GM19351 (cell line): Measurements from ENCODE around the gene DNAJB13.

ENCODE experiments used
- ATAC-seq: cut with Tn5 transposase; IDR thresholded peaks from one replicate; pipeline ENCODE4 v1.9.1; 2021; ENCODE audit warnings: mild to moderate bottlenecking, moderate library complexity; ENCODE audit not compliant: unreplicated experiment

The DNAJB13 gene

DNA sequence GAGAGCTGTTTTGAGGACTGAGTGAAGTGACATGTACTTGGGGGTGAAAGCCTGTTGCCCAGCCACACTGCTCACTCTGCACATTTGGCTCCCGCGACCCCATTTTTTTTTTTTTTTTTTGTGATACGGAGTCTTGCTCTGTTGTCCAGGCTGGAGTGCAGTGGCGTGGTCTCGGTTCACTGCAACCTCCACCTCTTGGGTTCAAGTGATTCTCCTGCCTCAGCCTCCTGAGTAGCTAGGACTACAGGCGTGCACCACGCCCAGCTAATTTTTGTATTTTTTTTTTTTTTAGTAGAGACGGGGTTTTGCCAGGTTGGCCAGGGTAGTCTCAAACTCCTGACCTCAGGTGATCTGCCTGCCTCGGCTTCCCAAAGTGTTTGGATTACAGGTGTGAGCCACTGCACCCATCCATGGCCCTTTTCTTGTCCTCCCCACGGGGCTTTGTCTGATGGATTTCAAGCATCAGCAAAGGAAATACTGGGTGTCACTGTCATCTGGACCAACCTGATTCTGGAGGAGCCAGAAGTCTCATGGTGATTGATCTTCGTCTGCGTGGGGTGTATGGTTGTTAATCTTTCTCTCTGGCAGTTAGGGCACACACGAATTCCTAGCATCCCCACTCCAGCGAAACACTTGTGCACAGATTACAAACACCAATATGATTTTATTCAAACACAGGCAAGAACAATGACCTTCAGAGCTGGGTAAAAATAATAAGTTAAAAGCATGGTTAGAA, 61.4 kb downstream of the DNAJB13 start:
- ATAC-seq, result no peak

DNA sequence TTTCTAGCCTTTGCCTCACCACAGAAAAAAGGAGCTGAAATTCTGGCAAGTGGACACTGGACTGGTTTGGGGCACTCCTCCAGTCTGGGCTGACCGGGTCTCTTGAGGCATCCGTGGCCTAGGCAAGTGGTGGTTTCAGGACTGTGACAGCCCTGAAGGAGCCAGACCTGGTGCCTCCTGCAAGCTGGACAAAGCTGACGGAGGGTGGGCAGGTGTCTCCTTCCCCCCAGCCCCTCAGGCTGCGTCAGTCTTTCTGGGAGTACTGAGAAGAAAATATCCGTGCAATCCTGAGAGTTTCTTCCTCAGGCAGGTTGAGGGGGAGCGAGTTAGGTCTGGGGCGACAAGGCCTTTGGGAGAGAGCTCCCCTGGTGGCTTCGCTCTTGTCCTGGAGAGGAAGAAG, 62.3 kb downstream of the DNAJB13 start:
- ATAC-seq, result no peak

DNA sequence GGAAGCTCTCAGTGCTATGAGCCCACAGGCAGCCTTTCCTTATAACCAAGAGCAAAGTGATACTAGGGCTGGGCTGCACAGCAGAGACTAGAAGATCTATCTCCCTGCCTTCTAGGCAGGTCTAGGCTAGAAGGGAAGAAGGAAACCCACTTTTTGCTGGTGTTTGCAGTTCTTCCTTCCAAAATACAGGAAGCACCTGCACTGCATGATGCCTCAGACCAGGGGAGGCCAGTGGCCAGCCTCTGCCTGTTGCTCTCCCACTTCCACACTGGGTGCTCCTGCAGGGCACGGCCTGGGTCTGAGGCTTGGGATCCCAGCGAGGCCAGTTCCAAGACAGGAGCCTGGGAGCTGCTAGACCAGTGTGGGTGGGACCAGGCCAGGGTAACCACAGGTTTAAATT, 64.1 kb downstream of the DNAJB13 start:
- no peak for ATAC-seq

DNA sequence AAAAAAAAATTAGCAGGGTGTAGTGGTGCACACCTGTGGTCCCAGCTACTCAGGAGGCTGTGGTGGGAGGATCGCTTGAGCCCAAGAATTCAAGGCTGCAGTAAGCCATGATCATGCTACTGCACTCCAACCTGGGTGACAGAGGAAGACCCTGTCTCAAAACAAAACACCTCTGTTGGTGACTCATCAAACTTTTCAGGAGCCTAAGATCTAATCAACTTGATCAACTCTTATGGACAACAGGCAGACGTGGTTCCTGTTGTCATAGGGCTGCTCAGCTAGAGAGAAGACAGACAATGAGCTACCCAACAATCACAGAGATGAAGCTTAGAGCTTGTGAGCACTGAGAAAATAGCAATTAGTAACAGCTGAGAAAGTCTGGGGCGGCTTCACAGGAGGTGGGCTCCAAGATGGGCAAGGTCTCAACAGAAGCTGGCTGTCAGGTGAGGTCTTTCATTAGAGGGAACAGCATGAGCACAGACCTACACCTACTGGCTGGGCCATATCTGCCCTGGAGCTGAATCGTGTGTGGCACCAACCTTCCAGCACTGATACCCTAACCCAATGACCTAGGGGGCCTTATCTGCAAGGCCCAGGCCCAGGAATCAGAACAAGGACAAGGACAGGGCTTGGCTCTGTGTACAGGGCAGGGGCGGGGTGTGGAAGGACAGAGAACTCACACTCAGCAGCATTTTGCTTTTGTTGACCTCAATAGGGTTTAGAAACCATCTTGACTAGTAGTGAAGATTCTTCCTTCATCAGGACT, 65.3 kb downstream of the DNAJB13 start:
- ATAC-seq, result no peak

DNA sequence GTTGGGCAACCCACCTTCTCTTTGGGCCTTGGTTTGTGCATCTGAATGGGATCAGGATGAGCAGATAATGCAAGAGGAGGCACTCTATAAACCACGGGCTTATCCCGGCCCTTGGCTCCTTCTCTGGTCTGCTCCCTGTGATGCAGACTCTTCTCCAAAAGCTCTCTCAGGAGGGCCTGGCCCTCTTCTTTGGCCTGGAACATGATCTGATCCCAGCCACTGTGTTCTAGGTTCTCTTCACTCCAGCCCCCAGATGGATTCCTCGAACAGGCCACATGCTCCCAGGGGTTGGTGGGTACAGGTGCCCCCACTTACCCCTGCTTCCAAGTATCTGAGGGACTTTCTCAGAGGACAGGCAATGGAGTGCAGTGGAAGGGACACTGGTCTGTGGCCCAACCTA, 66.8 kb downstream of the DNAJB13 start:
- no peak for ATAC-seq

DNA sequence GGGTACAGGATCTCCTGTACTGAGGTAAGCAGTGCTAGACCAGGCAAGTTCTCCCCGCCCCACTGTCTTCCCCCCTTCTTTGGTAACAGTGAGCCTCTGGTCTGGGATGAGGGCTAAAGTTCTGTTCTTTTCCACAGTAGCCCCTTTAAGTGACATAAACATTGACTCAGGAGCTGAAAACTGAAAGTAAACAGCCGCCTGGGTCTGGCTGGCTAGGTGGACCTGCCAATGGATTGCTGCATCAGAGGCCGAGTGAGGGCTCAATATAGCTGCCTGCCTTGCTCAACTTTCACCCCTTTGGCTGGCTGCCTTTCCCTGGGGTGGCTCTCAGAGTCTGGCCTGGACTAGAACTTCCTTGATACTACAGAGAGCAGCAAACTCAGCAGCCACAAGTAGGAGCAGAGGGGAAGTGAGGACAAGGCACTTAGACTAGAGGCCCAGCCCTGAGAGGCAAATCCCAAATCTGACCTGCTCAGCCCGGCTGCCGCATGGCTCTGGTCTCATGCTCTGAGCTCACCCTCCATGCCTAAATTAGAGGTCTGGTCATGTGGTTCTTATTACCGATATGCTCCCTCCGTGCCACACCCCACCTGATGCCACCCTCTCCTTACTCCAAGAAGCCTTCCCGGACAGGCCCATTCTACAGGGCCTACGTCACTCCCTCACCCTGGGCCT, 67.6 kb downstream of the DNAJB13 start:
- ATAC-seq, result no peak

DNA sequence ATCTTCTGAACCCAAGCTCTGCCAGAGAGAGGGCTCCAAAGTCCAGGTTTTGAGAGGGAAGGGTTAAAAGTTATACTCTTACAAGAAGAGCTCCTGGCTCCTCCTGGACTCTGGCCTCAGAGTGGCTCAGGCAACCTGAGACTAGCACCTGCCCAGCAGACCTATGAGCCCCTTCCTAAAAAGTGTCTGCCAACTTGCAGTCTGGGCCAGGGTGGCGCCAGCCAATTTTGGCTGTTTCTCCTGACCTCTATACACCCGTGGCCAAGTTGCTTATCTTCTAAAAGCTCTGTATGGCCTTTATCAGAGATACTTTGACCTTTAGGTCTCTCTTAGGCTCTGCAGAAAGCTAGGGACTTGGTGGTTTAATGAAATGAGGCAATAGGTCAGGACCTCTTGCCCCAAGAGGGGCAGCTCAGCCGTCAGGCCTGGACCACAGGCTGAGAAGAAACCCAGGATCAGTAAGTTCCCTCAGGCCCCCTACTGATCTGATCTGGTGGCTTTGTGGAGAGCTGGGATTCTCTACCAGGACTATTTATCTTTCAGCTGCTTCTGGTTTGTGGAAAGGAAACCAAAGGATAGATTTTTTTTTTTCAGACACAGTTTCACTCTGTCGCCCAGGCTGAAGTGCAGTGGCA, 68.4 kb downstream of the DNAJB13 start:
- no peak for ATAC-seq

DNA sequence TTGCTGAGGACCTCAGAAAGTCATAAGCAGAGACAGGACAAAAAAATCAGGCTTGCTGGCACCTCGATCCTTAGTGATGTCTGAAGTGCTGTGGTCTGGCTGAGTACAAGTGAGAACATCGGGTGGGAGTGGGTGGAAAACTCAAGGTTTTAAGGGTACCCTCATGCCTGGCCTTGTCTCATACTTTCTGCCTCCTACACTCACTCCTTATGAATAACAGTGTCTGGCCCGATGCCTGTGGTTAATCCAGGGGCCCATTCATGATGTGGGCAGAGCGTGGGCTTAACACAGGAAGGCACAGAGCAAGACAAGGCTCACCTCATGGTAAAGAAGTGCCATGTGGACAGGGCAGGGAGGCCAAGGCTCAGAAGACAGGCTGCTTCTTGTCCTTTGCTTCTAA, 69.0 kb downstream of the DNAJB13 start:
- ATAC-seq, result no peak
